Activated CD8-positive, alpha-beta memory T cell treated with anti-CD3 and anti-CD28 coated beads for 48 hours (primary cell): ENCODE data around the gene FXYD1.
"Not testable (repeated sequence)": the region's sequence is repeated elsewhere in the genome, so short reads cannot be mapped to it uniquely, and the experiment has no call there.

Source experiments
- DNase-seq, 3 experiments: peaks; one replicate each; pipeline ENCODE4 v3.0.0-alpha.2; 2020; ENCODE audit warnings: low read depth in 2 of 3, low spot score in 2 of 3

Gene FXYD1

GRCh38 chr19:35138305-35138892, at the start of gene FXYD1:
TSS of gene FXYD1 (plus strand) at chr19:35138824. CDS start at chr19:35140080, 1,256 bp downstream.
- no peak for DNase-seq

GRCh38 chr19:35089554-35089953, 49.1 kb upstream of the FXYD1 start:
- no peak for DNase-seq

GRCh38 chr19:35090160-35090505, 48.5 kb upstream of the FXYD1 start:
- no peak for DNase-seq

- no peak for DNase-seq
Observed at GRCh38 chr19:35090506-35091214, 48.0 kb upstream of the FXYD1 start.

- no peak for DNase-seq
Observed at GRCh38 chr19:35093430-35093829, 45.2 kb upstream of the FXYD1 start.

- no peak for DNase-seq
Observed at GRCh38 chr19:35093941-35094647, 44.5 kb upstream of the FXYD1 start.

GRCh38 chr19:35094656-35095055, 44.0 kb upstream of the FXYD1 start:
- DNase-seq: no peak

GRCh38 chr19:35095667-35096368, 42.8 kb upstream of the FXYD1 start:
- DNase-seq: no peak

GRCh38 chr19:35098413-35099049, 40.1 kb upstream of the FXYD1 start:
- no peak for DNase-seq

- DNase-seq: no peak
Observed at GRCh38 chr19:35099155-35099896, 39.3 kb upstream of the FXYD1 start.

GRCh38 chr19:35099897-35100275, 38.7 kb upstream of the FXYD1 start:
- no peak for DNase-seq

- DNase-seq: no peak
Observed at GRCh38 chr19:35100588-35101533, 37.8 kb upstream of the FXYD1 start.

- not testable (repeated sequence) for DNase-seq
Observed at GRCh38 chr19:35101949-35102348, 36.7 kb upstream of the FXYD1 start.

- not testable (repeated sequence) for DNase-seq
Observed at GRCh38 chr19:35103614-35104013, 35.0 kb upstream of the FXYD1 start.

- no peak for DNase-seq
Observed at GRCh38 chr19:35104361-35104760, 34.3 kb upstream of the FXYD1 start.

GRCh38 chr19:35105047-35105410, 33.6 kb upstream of the FXYD1 start:
- DNase-seq: no peak

- no peak for DNase-seq
Observed at GRCh38 chr19:35105411-35106290, 33.0 kb upstream of the FXYD1 start.

- no peak for DNase-seq
Observed at GRCh38 chr19:35106291-35106583, 32.4 kb upstream of the FXYD1 start.
